Calu3 (cell line): ENCODE data around the gene TGM2. TPM values are rescaled to one million over a fixed set of nuclear protein-coding genes. Genes with fewer than 3 reads are reported as not detected.

Experiments used
- BruUV-seq: library from RNA; stranded (reverse); fragments of 400-500 nt; replicated peaks from 2 replicates; lab custom pipeline; 2021; lab: Mats Ljungman, UMichigan
- CTCF ChIA-PET: fragments of 300-600 bp; sonication (Branson Sonifier 250); formaldehyde crosslinking; loops from one replicate; lab custom pipeline; 2022; ENCODE audit warnings: antibody characterized with exemption; lab: Charles Lee
- DNase-seq: peaks from one replicate; pipeline ENCODE4 v3.0.0; 2022
- H3K27ac Mint-ChIP-seq: one replicate; pipeline ENCODE4 v1.8.0; 2022; ENCODE audit warnings: mixed read lengths; ENCODE audit not compliant: unreplicated experiment
- H3K27me3 Mint-ChIP-seq: one replicate; pipeline ENCODE4 v1.8.0; 2022; ENCODE audit warnings: mixed read lengths; ENCODE audit not compliant: unreplicated experiment
- H3K36me3 Mint-ChIP-seq: one replicate; pipeline ENCODE4 v1.8.0; 2022; ENCODE audit warnings: mild to moderate bottlenecking, moderate library complexity, mixed read lengths; ENCODE audit not compliant: insufficient read depth, unreplicated experiment
- H3K4me1 Mint-ChIP-seq: one replicate; pipeline ENCODE4 v1.8.0; 2022; ENCODE audit warnings: mild to moderate bottlenecking, low read depth, mixed read lengths; ENCODE audit not compliant: unreplicated experiment
- H3K4me3 Mint-ChIP-seq: one replicate; pipeline ENCODE4 v1.8.0; 2022; ENCODE audit warnings: mild to moderate bottlenecking, low read depth, moderate library complexity, mixed read lengths; ENCODE audit not compliant: unreplicated experiment
- H3K9me3 Mint-ChIP-seq: one replicate; pipeline ENCODE4 v1.8.0; 2022; ENCODE audit warnings: low read depth, mixed read lengths; ENCODE audit not compliant: unreplicated experiment
- CTCF ChIP-seq: fragments of 200-600 bp; IDR thresholded peaks from one replicate; pipeline ENCODE4 v1.8.0; 2022; ENCODE audit warnings: antibody characterized with exemption; ENCODE audit not compliant: unreplicated experiment
- intact Hi-C: fragments of 100-400 bp; cut with micrococcal nuclease; formaldehyde crosslinking; loops from one replicate; pipeline ENCODE4 v1.10.0; 2022; ENCODE audit not compliant: unreplicated experiment
- total RNA-seq: library from RNA; stranded (reverse); gene quantifications from 2 replicates; pipeline ENCODE4 v1.2.3, GENCODE V29; 2022

The TGM2 gene
- total RNA-seq, 1 experiment from 2014 or later: 311 TPM

GRCh38 chr20:38155811-38156210 is 9.3 kb downstream of the TGM2 start:
- BruUV-seq: no TSS peak
- H3K9me3 Mint-ChIP-seq: no peaks in the 10 kb centered on the region
- H3K36me3 Mint-ChIP-seq: peaks cover 94% of the 10 kb centered on the region
- no peak overlapping the region for H3K4me3 Mint-ChIP-seq
- DNase-seq: no peak
- CTCF ChIA-PET: interaction anchor here (1.3 to 2.3 kb wide), 2 partner anchors 12 to 98 kb away, joined by 3 to 6 read pairs; no protein-coding TSS in a partner anchor
- no peak for TF ChIP-seq CTCF
- no peaks in the 10 kb centered on the region for H3K27me3 Mint-ChIP-seq
- H3K27ac Mint-ChIP-seq: no peak overlapping the region
- peaks cover 68% of the 10 kb centered on the region for H3K4me1 Mint-ChIP-seq
- intact Hi-C loops: no loop called here

GRCh38 chr20:38153401-38153800 is 11.7 kb downstream of the TGM2 start:
- no TSS peak for BruUV-seq
- H3K27ac Mint-ChIP-seq: peak overlapping the region; percentile 88
- DNase-seq: no peak
- H3K27me3 Mint-ChIP-seq: no peaks in the 10 kb centered on the region
- peak overlapping the region; percentile 61 for H3K4me3 Mint-ChIP-seq
- no peaks in the 10 kb centered on the region for H3K9me3 Mint-ChIP-seq
- H3K36me3 Mint-ChIP-seq: peaks cover 93% of the 10 kb centered on the region
- TF ChIP-seq CTCF: no peak
- CTCF ChIA-PET: interaction anchor here (1.3 to 1.5 kb wide), 2 partner anchors 10 to 72 kb away, joined by 3 to 27 read pairs; no protein-coding TSS in a partner anchor
- intact Hi-C loops: no loop called here
- peaks cover 72% of the 10 kb centered on the region for H3K4me1 Mint-ChIP-seq

DNA sequence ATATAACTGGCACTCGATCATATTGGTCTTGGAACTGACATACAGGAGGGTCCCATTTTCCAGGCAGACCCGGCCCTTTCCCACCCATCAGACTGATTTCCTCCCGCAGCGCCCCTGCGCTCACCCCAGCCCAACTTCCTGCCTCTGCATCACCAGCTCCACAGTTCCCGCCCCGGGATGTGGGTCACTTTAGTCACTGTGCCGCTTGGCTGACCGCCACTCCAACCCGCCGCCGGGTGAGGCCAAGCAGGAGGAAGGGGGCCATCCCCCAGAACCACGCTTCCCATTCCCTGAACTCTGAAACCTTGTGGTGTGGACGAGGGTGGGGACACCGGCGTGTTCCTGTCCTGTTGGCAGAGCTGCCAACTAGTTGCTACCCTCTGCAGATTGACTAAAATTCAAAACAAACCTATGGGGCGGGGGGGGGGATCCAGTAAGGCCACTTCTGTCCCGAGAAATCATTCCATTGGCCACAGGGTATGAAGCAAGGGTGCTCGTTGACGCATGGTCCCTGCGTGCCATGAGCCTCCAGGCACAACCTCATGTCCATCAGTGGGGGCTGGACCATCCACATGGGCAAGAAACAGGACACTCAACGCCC is 12.3 kb downstream of the TGM2 start:
- no TSS peak for BruUV-seq
- H3K9me3 Mint-ChIP-seq: no peaks in the 10 kb centered on the region
- no peak for TF ChIP-seq CTCF
- peak; percentile 98 for DNase-seq
- intact Hi-C loops: loop anchor here (1.0 kb wide), 1 partner anchor 8 kb away; no protein-coding TSS in a partner anchor
- peaks cover 90% of the 10 kb centered on the region for H3K36me3 Mint-ChIP-seq
- peak overlapping the region; percentile 61 for H3K4me3 Mint-ChIP-seq
- peak overlapping the region; percentile 88 for H3K27ac Mint-ChIP-seq
- CTCF ChIA-PET: interaction anchor here (0.6 to 1.6 kb wide), 15 partner anchors 9 to 228 kb away, joined by 3 to 27 read pairs (median 6); partner anchors contain the start of gene TGM2
- peaks cover 68% of the 10 kb centered on the region for H3K4me1 Mint-ChIP-seq
- H3K27me3 Mint-ChIP-seq: no peaks in the 10 kb centered on the region

- CTCF ChIA-PET: interaction anchor here (0.6 to 1.6 kb wide), 15 partner anchors 8 to 228 kb away, joined by 3 to 27 read pairs (median 6); partner anchors contain the start of gene TGM2
- peaks cover 90% of the 10 kb centered on the region for H3K36me3 Mint-ChIP-seq
- H3K27ac Mint-ChIP-seq: peak overlapping the region; percentile 88
- H3K27me3 Mint-ChIP-seq: no peaks in the 10 kb centered on the region
- DNase-seq: no peak
- TSS peak; percentile 10 for BruUV-seq
- H3K4me1 Mint-ChIP-seq: peaks cover 68% of the 10 kb centered on the region
- no peaks in the 10 kb centered on the region for H3K9me3 Mint-ChIP-seq
- H3K4me3 Mint-ChIP-seq: peak overlapping the region; percentile 61
- no peak for TF ChIP-seq CTCF
- intact Hi-C loops: loop anchor here (1.0 kb wide), 1 partner anchor 8 kb away; no protein-coding TSS in a partner anchor
Observed at GRCh38 chr20:38152175-38152620, 12.9 kb downstream of the TGM2 start.
